SW 1271 (cell line): ENCODE results near the gene MTCH1.

Experiments used
- DNase-seq, 2 experiments: peaks; one replicate each; lab custom pipeline; 2025; lab: John Stamatoyannopoulos, UW

MTCH1 gene

DNA sequence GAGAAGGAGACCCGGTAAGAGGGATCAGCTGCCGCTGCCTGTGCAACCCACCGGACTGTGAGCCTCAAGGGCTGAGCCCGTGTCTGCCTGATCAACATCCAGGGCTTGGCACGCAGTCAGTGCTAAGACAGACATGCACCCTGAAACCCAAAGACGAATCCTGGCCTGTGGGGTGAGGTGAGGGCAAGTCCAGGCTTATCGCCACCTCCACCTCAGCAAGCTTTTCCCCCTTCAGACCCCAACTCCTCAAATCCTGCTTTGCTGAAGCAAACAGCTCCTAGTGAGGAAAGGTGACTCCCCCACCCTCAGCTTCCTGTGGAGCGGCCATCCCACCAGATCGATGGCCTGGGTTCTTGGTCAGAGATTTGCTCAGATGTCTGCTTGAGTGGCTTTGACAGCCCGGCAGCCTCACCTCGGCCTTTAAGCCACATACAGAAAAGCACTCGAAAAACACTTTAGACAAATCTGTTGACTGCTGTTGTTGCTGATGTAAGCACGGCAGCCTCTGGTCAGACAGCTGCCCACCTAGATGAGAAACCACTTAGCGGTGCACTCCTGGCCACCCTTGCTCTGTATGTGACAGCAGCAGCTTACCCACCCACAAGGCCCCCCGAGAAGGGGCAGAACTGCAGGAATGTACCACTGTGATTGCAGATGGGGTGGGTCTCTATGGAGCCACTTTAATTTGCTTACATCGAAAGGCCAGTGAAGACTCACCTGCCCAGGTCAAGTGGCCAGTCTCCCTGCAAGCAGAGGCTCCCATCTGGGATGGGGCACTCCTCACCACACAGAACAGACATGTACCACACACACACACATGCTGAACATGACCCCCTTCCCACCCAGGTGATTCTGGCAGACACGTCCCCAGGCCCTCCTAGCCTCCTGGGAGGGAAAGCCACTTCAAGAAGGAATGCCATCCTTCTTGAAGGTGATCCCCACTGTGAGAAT, 14.8 kb downstream of the MTCH1 start:
- no peak for DNase-seq

DNA sequence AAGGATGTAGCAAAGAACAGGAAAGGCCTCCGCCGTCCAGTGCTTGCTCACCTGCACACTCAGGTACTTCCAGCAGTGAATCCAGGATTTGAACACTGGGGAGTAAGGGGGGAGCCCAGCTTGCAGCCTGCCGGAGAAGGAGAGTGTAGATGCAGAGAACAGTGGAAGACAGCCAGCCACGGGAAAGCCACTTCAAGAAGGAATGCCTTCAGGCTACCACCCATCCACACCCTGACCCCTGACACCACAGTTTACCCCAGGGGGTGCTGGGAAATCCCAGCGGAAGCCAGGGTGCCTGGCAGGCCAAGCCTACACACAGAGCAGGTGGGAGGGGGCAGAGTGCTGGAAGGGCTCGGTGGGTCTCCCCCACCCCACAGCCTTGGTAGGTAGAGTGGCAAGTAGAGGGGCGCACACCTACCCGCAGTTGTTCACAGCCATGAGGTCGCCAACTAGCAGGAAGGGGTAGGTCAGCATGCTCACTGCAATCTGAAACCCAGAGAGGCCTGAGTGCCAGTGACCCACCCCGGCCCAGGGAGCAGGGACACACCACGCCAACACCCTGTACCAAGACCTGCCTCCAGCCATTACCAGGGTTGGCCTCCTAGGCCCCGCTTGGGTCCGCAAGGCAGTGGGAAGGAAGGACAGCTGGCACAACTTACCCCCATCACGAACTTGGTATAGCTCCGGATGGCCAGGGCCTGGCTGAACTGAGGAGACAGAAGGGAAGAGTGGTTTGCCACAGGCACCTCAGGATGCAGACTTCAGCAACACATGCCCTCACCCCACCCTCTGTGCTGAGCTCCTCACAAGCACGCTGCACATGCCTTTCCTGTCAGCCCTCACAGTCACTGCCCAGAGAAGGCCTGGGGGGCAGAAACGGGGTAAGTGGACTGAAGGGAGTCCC, 15.8 kb downstream of the MTCH1 start:
- DNase-seq = no peak

DNA sequence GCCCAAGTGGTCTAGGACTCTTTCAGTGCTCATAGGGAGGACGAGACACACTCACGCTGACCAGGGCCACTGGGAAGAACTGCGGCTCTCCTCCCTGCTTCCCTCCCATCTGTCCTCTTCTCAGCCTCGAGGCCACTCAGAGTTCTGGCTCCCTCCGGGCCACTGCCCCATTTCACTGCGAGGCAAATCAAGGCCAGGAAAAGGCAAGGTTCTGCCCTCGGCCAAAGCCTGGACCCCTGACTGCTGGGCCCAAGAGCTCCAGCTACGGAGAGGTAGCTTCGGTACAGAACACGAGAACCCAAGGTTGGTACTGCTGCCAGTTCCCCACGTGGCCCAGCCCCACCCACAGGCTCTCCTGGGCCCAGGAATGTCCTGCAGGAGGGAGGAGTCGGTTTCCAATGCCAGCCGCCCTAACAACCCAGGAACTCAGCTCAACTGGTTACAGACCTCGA, 16.7 kb downstream of the MTCH1 start:
- DNase-seq = no peak

DNA sequence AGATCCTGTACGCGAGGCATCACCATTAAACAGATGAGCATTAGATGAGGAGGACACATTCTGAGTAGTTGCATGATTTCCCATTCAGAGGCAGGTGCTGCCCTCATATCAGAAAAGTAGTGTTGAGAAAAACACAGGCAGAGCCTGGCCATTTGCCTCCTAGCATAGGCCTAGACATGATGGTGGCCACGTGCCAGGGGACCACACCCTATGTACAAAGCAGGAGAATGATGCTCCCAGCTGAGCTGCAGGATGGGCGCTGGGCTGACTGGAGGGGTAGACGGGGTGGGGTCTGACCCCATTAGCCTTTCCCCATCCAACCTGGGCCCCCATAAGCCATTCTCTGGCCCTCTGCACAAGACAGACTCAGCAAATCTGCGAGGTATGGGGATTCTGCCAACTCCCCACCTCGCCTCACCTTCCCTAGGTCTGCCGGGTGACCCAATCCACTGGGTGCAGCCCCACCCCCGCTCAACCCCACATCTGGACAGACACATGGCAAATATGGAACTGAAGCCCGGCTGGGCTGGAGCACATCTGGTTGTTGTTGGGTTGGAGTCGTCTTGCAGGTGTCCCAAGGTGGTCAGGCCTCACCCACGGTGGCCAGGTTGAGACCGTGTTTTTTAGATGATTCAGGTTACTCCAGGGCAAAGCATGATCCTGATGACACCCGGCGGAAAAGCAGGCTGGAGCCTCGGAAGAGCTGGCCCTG, 17.6 kb downstream of the MTCH1 start:
- DNase-seq = no peak

DNA sequence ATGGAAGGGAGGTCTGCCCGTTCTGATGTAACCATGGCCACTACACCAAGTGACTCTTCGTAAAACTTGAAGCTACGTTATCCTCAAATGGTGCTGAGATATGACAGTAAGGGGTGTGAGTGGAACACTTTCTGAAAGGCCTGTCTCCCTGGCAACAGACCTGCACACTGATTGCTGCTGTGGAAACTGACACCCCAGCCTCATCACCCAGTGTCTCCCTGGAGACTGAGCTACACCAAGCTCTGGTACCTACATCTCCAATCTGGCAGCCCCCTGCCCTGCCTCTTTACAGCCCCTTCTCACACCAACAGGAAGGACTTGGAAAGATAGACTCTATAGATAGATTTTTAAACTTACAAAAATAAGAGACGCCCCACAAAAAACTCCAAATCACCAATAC, 18.2 kb downstream of the MTCH1 start:
- no peak for DNase-seq

DNA sequence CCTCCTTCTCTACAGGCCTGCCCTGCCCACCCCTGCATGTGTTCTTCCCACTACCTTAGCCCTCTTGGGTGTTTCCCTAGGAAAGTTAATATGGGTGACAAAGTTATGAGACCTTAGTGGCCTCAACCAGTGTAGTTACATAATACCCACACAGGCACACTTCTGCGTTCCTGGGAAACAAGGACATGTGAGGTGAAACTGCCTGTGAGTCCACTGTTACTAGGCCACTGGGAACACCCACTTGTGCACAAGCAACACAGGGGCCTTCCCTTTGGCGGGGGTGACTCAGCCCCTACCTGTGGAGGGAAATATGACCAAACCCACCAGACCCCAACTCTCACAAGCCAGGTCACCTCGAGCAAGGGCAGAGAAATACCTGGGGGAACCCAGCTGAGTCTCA, 18.7 kb downstream of the MTCH1 start:
- DNase-seq = no peak

DNA sequence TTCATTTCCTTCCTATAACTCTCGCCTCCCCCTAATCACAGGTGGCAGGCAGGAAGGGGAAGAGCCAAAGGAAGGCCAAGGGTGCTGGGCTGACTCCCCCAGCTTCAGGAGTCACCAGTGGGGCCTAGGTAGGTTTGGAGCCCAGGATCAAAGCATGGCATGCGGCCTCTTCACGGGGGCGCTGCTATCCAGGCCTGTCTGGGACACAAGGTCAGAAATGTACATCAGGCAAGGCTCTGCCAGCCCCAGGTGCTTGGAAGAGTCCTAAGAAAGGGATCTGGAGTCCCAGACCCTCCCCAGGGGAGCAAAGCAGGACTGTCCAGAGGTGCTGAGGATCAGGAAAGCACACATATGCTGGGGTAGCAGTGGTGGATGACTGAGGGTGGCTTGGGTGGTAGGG, 21.1 kb downstream of the MTCH1 start:
- no peak for DNase-seq

DNA sequence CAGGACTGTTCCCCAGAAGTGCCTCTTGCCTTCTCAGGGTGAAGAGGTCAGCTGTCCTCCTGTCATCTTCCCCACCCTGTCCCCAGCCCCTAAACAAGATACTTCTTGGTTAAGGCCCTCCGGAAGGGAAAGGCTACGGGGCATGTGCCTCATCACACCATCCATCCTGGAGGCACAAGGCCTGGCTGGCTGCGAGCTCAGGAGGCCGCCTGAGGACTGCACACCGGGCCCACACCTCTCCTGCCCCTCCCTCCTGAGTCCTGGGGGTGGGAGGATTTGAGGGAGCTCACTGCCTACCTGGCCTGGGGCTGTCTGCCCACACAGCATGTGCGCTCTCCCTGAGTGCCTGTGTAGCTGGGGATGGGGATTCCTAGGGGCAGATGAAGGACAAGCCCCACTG, 21.6 kb downstream of the MTCH1 start:
- no peak for DNase-seq

DNA sequence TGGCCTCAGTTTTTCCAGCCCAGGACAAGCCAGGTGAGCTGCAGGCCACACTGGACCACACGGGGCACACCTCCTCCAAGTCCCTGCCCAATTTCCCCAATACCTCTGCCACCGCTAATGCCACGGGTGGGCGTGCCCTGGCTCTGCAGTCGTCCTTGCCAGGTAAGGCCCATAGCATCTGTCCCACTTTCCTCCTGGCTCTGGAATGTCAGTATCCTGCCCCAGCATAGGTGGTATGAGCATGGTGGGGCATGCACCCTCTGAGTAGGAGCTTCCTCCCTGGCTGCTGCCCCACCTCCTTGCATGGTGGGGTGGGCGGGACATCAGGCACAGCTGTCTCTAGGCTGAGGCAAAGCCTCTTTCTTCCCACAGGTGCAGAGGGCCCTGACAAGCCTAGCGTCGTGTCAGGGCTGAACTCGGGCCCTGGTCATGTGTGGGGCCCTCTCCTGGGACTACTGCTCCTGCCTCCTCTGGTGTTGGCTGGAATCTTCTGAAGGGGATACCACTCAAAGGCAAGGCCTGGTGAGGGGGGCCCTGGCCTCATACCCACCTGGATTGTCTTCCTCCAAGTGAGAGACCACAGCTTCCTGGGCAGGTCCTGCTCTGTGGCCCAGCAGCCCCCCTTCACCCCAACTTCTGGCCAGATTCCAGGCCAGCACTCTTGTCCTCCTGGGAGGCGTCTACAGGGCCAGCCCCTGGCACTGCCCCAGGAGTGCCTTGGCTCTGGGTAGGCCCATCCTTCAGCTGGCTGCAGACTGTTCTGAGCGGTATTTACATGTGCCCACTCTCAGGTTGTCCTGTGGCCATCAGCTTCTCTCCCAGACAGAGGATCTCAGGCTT, 22.3 kb downstream of the MTCH1 start:
- DNase-seq = no peak

DNA sequence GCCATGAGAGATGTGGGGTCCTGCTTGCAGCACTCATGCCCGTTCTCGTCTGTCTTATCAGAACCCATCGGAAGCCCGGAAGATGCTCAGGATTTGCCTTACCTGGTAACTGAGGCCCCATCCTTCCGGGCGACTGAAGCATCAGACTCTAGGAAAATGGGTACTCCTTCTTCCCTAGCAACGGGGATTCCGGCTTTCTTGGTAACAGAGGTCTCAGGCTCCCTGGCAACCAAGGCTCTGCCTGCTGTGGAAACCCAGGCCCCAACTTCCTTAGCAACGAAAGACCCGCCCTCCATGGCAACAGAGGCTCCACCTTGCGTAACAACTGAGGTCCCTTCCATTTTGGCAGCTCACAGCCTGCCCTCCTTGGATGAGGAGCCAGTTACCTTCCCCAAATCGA, 23.1 kb downstream of the MTCH1 start:
- peak; percentile 33 to 37 for DNase-seq

DNA sequence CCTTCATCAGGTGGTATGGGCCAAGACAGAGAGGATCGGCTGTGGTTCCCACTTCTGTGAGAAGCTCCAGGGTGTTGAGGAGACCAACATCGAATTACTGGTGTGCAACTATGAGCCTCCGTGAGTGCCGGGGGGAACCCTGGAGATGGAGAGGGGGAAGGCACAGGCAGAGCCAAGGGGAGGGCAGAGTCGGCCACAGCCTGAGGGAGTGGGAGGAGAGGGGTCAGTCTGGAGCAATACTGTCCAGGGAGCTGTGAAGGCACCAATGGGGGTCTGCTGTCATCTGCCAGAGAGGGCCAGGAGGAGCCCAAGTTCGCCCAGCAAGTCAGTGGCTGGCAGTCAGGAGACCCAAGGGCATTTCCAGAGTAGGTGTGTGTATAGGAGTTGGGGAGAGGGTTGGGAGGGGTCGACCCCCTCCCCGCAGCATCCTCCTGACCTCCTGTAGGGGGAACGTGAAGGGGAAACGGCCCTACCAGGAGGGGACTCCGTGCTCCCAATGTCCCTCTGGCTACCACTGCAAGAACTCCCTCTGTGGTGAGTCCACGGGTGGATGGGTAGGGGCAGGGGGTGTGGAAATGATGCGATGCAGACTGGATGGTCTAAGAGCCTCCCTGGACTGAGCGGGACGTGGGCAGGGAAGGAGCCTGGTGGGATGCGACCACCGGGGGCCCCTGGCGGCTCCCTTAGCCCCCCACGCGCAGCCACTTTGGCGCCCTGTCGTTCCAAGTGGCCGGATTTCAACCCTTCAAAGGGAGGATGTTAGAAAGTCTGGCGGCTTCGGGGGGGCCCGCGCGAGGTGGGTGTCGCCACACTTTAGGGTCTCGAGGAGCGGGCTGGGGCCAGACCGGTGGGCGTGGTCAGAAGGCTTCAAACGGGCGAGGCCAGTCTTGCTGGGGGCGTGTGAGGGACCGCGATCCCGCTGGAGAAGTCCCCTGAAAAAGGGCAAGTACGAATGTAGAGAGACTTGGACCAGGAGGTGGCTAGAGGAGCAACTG, 24.3 kb downstream of the MTCH1 start:
- no peak for DNase-seq

DNA sequence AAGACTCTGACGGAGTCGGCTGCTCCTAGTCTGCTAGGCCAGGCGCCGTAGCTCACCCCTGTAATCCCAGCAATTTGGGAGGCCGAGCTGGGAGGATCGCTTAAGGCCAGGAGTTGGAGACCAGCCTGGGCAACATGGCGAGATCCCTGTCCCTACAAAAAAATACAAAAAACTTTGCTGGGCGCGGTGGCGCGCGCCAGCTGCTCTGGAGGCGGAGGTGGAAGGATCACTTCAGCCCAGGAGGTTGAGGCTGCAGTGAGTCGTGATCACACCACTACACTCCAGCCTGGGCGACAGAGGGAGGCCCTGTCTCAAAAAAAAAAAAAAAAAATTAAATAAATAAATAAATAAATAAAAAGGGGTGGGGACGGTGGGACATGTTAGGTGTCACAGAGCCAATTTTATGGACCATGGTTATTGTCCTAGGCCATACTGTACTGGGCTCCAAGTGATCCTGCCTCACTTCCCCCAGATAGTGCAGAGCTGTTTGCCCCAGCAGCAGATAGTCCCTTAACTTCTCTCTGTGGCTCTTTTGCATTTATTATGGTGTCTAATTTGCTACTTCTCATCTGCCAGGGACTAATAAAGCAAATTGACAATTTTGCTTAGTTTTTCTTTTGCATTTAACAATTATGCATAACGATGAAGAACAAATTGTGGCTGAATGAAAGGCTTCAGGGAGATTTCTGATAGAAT, 26.3 kb downstream of the MTCH1 start:
- DNase-seq = no peak

DNA sequence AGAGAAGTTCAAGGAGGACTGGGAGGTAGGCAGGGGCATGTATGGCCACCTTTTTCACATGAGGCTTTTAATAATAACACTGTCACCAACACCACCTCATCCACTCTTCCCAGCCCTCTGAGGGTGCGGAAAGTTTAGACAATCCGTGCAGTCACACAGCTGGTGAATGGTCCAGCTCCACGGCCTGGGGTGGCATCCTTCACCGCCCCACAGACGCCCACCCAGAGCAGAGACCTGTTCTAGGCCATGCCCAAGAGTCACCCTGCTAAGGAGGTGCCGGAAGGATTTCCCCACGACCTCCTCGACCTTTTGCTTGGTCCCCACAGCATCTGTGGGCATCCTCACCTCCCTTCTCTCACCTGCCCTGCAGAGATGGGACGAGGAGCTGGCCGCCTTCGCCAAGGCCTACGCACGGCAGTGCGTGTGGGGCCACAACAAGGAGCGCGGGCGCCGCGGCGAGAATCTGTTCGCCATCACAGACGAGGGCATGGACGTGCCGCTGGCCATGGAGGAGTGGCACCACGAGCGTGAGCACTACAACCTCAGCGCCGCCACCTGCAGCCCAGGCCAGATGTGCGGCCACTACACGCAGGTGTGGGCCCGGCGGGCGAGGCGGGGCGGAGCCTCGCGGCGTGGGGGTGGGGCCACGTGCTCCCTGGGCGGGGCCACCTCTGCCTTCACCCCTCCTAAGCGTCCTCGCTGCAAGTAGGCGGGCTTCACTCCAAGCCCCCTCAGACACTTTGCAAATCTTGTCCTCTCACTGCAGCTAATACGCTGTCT, 27.0 kb downstream of the MTCH1 start:
- DNase-seq = no peak

DNA sequence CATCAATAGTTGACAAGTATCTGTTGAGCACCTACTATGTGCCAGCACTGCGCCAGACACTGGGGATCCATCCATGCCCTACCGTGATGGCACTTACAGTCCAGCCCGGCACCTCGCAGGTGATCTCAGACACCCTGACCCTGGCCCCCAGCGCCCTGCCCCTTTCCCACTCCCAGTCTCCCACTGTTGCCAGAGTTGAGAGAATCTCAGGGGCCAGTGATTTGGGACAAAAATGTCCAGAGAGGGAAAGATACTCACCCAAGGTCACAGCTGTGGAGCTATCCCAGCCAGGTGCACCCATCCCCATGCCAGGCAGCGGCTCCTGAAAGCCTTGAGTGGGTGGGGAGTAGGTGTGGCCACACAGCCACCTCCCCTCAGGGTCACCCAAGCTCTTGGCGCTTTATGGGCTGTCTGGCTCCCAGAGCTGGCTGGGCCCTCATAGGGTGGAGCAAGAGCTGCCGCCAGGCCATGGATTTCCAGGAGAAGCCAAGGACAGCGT, 28.2 kb downstream of the MTCH1 start:
- DNase-seq = no peak

DNA sequence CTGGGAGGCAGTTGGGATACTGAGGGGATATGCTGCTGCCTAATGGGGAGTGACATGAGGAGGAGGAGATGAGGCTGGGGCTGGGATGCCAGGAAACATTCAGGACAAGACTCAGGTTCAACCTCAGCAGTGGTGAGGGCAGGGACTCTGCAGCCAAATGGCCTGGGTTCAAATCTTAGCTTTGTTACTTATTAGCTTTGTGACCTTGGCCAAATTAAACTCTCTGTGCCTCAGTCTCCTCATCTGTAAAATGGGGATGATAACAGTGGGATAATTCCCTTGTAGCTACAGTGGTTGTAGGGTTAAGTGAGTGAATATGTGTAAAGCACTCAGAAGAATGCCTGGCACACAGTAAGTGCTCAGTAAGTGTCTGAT, 29.6 kb downstream of the MTCH1 start:
- no peak for DNase-seq

DNA sequence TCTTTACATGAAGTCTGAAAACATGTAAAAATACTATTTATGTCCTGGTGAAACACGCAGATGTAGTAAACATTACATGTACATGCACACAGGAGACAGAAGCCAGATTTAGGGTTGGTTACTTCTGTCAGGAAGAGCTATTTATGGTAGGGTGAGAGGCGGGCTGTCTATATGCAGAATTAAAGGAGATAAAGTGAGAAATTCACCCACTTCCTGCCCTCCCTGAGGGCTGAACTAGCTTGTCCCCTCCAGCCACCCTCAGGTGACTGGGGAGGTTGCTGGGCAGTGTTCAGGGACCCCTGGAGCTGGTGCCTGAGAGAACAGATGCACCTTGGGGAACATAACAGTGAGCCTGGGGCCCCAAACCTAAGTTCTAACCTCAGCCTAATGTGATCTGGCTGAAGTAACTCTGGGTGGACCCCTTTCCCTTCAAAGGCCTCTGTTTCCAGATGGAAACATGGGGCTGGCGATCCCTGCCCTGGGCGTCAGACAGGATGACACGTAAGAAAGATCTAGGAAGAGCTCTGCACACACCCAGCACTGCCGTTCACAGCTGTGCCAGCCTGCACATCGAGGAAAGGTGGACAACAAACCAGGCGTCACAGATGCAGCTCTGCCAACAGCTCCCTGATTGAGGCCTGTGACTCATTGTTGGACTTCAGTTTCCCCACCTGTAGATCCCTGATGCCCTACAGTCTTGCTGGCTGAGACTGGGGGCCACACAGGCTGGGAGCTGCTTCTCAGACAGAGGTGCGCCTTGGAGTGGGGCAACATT, 30.1 kb downstream of the MTCH1 start:
- DNase-seq = no peak

DNA sequence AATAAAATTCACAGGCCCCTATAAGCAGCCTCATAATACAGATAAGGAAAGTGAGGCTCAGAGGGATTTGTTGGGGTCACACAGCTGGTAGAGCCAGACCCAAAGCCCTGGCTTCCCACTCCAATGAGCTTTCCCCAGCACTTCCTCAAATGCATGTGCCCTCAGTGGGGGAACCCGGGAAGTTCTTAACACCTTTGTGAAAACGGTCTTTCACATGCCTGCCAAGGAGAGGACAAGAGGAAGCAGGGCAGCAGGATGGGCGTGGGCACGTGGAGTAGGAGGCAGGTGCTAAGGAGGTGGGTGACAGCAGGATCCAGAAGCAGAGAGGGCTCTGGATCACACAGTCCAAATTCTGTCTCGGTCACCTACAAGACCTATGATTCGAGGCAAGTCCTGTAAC, 30.9 kb downstream of the MTCH1 start:
- DNase-seq = no peak
